ENCODE measurements around the gene GPATCH3.
"Not testable (repeated sequence)": the region's sequence is repeated elsewhere in the genome, so short reads cannot be mapped to it uniquely, and the experiment has no call there.

Gene GPATCH3, protein sequence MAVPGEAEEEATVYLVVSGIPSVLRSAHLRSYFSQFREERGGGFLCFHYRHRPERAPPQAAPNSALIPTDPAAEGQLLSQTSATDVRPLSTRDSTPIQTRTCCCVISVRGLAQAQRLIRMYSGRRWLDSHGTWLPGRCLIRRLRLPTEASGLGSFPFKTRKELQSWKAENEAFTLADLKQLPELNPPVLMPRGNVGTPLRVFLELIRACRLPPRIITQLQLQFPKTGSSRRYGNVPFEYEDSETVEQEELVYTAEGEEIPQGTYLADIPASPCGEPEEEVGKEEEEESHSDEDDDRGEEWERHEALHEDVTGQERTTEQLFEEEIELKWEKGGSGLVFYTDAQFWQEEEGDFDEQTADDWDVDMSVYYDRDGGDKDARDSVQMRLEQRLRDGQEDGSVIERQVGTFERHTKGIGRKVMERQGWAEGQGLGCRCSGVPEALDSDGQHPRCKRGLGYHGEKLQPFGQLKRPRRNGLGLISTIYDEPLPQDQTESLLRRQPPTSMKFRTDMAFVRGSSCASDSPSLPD

DNA sequence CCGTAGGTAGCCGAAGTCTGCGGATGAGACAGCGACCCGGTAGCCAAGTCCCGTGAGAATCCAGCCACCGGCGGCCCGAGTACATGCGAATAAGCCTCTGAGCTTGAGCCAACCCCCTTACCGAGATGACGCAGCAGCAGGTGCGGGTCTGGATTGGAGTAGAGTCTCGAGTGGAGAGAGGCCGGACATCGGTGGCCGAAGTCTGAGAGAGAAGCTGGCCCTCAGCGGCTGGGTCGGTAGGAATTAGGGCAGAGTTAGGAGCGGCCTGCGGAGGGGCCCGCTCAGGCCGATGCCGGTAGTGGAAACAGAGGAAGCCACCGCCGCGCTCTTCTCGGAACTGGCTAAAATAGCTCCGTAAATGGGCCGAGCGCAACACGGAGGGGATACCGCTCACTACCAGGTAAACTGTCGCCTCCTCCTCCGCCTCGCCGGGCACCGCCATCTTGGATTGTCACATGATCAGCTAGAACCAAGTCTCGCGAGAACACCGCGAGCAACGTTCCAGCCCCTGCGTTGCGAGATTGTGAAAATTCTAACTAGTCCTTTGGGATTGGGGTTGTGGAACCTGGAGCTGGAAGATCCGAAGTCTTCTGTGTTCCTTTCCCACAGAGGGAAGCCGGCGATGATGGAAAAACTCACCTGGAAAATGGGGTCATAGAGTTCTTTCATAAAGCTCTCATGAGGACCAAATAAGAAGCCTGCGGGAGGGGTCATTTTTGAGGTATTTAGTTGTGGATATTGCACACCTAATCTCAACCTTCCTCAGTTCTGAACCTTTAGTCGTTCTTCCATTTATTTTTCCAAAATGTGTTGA, at the start of gene GPATCH3:
TSS of gene GPATCH3 (minus strand) at position 467 of the 814 bp plus-strand sequence. CDS start at position 442, 25 bp downstream.
- peak; percentile 91 for DNase-seq

DNA sequence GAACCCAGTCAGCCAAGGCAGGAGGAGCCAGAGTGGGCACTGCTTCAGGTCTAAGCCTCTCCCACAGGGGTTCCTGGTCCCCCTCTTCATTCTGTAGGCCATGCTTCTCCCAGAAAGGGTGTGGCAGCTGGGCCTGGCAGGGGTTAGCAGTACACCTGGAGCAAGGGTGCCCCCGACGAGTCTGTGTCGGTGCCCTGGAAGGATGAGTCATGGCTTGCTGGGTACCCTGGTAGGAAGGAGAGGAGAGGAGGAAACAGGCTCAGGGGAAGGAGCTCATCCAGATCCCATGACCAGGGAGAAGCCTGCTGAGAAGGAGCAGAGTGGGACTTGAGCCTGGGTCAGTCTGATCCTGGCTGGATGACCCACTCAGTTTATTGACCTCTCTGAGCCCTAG, 49.7 kb upstream of the GPATCH3 start:
- no peak for DNase-seq

DNA sequence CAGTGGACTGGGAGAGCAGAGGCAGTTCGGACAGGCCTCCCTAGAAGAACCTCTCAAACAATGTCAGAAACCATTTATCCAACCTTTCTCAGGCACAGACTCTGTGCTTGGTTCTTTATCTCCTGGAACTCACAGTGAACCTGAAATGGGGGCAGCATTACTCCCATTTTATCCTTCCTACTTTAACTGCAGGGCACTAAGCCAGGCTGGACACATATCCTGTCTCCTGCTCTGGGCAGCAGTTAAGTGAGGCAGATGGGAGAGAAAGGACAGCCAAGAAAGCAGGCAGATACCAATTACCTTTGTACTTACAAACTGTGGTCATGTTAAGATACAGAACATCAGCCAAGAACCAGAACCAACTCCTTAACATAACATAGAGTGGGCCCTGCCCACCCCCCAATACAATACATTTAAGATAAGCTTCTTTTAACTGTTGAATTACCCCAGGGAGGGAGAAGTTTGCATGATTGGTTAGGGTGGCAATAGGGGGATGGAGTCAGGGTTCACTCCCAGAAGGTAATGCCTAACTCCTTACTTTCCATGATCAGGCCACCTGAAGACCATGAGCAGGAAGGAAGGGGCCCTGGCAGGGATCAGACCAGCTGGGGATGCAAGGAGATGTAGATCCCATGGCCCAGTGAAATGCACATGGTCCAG, 49.1 kb upstream of the GPATCH3 start:
- no peak for DNase-seq

GRCh38 chr1:26948725-26949057, 48.4 kb upstream of the GPATCH3 start:
- DNase-seq = not testable (repeated sequence)

DNA sequence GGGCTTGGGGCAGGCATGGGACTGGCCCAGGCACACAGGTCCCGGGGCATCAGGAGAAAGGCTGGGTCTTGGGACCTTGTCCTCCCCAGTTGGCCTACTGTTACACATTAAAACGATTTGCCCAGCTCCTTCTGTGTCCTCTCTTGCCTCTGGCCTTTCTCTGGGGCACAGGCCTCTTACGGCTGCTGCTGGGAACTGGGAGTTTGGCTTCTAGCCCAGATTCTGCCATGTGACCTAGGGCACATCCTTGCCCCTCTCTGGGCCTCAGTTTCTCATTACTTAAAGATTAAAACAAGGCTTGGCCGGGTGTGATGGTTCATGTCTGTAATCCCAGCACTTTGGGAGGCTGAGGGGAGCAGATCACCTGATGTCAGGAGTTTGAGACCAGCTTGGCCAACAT, 46.0 kb upstream of the GPATCH3 start:
- no peak for DNase-seq

- DNase-seq = no peak
These were observed 45.5 kb upstream of the GPATCH3 start for GRCh38 chr1:26945728-26946127.

- no peak for DNase-seq
These were observed 44.9 kb upstream of the GPATCH3 start for GRCh38 chr1:26945138-26945537.

DNA sequence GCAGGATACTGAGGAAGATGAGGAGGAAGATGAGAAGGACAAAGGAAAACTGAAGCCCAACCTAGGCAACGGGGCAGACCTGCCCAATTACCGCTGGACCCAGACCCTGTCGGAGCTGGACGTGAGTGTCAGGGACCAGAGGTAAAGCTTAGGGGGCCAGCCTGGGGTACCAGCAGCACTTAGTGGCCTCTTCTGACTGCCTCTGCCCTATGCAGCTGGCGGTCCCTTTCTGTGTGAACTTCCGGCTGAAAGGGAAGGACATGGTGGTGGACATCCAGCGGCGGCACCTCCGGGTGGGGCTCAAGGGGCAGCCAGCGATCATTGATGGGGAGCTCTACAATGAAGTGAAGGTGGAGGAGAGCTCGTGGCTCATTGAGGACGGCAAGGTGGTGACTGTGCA, 42.4 kb upstream of the GPATCH3 start:
- no peak for DNase-seq

DNA sequence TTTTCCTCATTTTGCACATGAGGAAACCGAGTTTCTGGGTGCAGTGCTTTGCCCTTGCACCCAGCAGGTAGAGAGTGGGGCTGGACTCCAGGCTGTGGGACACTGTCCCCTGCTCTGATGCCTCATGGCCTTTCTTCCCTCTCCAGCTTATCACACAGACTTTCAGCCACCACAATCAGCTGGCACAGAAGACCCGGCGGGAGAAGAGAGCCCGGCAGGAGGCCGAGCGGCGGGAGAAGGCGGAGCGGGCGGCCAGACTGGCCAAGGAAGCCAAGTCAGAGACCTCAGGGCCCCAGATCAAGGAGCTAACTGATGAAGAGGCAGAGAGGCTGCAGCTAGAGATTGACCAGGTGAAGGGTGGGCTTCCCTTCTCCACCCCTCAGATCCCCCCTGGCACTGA, 41.0 kb upstream of the GPATCH3 start:
- no peak for DNase-seq

DNA sequence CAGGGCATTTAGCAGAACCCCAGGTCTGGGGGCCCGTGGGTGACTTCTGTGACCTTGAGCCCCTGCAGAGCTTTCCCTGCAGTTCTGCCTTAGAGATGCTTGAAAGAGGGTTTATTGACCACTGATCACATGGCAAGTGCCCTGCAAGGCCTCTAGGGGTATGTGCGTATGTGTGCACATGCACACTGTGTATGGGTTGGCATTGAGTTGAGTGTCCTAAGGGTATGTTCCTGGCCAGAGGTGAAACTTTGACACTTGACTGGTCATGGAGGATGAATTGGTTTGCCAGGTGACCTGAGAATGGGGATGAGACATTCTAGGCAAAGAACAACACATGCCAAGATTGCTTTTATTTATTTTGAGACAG, 38.4 kb upstream of the GPATCH3 start:
- DNase-seq = no peak

GRCh38 chr1:26938004-26938658, 37.9 kb upstream of the GPATCH3 start:
- DNase-seq = no peak

GRCh38 chr1:26936823-26937222, 36.6 kb upstream of the GPATCH3 start:
- DNase-seq = no peak

- DNase-seq = no peak
These were observed 32.3 kb upstream of the GPATCH3 start for GRCh38 chr1:26932531-26932930.

DNA sequence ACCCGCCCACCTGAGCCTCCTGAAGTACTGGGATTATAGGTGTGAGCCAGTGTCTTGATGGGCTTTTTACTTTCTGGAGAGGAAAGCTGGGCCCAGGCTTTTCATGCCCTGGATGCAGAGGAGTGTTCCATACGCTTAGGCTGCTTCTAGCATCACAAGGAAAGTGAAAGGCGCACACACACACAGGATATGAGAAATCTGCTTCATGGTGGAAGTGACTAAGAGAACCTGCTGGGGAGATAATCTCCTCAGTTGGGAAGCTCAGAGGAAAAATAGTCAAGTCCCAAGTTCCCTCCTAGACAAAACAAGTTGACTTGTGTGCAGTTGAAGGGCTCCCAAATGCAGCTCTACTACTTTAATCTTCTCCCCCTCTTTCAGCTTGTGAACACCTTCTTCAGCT, 23.4 kb upstream of the GPATCH3 start:
- DNase-seq = no peak

GRCh38 chr1:26922901-26923300, 22.6 kb upstream of the GPATCH3 start:
- DNase-seq = no peak

GRCh38 chr1:26922431-26922729, 22.1 kb upstream of the GPATCH3 start:
- DNase-seq = no peak

- DNase-seq = peak; percentile 97
These were observed 21.5 kb upstream of the GPATCH3 start, which contains the start of gene NUDC for GRCh38 chr1:26921540-26922430. NUDC (plus strand) TSS chr1:26921743; CDS start chr1:26921849, 106 bp downstream.

GRCh38 chr1:26921126-26921539, 20.9 kb upstream of the GPATCH3 start:
- DNase-seq = no peak

DNA sequence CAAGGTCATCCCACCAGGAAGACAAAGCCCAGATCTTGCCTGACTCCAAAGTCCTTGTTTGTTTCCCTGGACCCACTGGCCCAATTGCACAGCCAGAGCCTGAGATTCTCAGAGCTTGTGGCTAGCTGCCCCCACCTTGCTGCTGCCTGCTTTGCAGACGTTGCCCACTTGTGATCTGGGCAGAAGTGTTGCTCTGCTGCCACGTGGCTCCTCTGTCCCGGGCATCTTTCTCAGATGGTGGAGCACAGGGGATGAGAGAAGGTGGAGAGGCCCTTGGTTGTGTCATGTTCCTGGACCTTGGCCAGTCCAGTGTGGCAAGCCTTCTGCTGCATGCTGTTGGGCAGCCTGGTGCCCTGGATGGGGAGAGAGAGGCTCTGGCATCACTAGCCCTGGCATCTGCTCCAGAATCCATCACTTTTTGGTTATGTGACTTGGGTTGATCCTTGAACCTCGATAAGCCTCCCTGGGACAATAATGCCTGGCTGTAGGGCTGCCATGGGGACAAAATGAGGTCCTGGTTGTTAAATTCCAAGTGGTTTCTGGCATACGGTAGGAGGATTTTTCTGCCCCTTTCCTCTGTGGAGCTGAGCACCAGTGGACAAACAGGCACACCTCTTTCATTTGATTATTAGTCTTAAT, 15.1 kb upstream of the GPATCH3 start:
- peak; percentile 33 for DNase-seq

- peak; percentile 99 for DNase-seq
These were observed 13.7 kb upstream of the GPATCH3 start, which contains the start of gene NR0B2 for GRCh38 chr1:26913754-26914619. NR0B2 (minus strand) TSS chr1:26913975; CDS start chr1:26913940, 35 bp downstream.
